Activated naive CD8-positive, alpha-beta T cell treated with anti-CD3 and anti-CD28 coated beads, Interleukin-2, amount 50 U/mL, for 24 hours (primary cell): ENCODE data around the gene TPSB2.
"Not testable (repeated sequence)": the region's sequence is repeated elsewhere in the genome, so short reads cannot be mapped to it uniquely, and the experiment has no call there.

Experiments
- ATAC-seq: fragments of 150-1000 bp; cut with Tn5 transposase; one replicate; pipeline ENCODE4 v1.10.0; 2021
- DNase-seq: peaks from one replicate; pipeline ENCODE4 v3.0.0; 2021
- H3K27ac Mint-ChIP-seq: one replicate; pipeline ENCODE4 v1.8.0; 2021; ENCODE audit warnings: mild to moderate bottlenecking, mixed read lengths
- H3K27me3 Mint-ChIP-seq: one replicate; pipeline ENCODE4 v1.8.0; 2021; ENCODE audit warnings: mixed read lengths
- H3K36me3 Mint-ChIP-seq: one replicate; pipeline ENCODE4 v1.8.0; 2021; ENCODE audit warnings: low read depth, mixed read lengths
- H3K4me1 Mint-ChIP-seq: one replicate; pipeline ENCODE4 v1.8.0; 2021; ENCODE audit warnings: mixed read lengths
- H3K4me3 Mint-ChIP-seq: one replicate; pipeline ENCODE4 v1.8.0; 2021; ENCODE audit warnings: mild to moderate bottlenecking, moderate library complexity, mixed read lengths
- H3K9me3 Mint-ChIP-seq: one replicate; pipeline ENCODE4 v1.8.0; 2021; ENCODE audit warnings: mixed read lengths

The TPSB2 gene

GRCh38 chr16:1197237-1197866 is 32.6 kb downstream of the TPSB2 start:
- ATAC-seq (no peak), DNase-seq (no peak)
- no peaks in the 10 kb centered on the region for H3K4me1 Mint-ChIP-seq
- H3K36me3 Mint-ChIP-seq, result no peaks in the 10 kb centered on the region
- no peak overlapping the region for H3K27ac Mint-ChIP-seq
- no peaks in the 10 kb centered on the region for H3K27me3 Mint-ChIP-seq
- no peaks in the 10 kb centered on the region for H3K9me3 Mint-ChIP-seq
- H3K4me3 Mint-ChIP-seq, result no peak overlapping the region

- Mint-ChIP-seq H3K36me3 (no peaks in the 10 kb centered on the region), H3K27ac (no peak overlapping the region), H3K4me1 (no peaks in the 10 kb centered on the region), H3K4me3 (no peak overlapping the region), H3K9me3 (no peaks in the 10 kb centered on the region), H3K27me3 (no peaks in the 10 kb centered on the region)
- DNase-seq (no peak), ATAC-seq (no peak)
Measured at GRCh38 chr16:1196494-1196893, 33.5 kb downstream of the TPSB2 start.

GRCh38 chr16:1195393-1195666 is 34.7 kb downstream of the TPSB2 start:
- Mint-ChIP-seq H3K4me1 (no peaks in the 10 kb centered on the region), H3K36me3 (no peaks in the 10 kb centered on the region), H3K27me3 (no peaks in the 10 kb centered on the region), H3K4me3 (no peak overlapping the region), H3K27ac (no peak overlapping the region), H3K9me3 (no peaks in the 10 kb centered on the region)
- DNase-seq (no peak), ATAC-seq (no peak)

DNA sequence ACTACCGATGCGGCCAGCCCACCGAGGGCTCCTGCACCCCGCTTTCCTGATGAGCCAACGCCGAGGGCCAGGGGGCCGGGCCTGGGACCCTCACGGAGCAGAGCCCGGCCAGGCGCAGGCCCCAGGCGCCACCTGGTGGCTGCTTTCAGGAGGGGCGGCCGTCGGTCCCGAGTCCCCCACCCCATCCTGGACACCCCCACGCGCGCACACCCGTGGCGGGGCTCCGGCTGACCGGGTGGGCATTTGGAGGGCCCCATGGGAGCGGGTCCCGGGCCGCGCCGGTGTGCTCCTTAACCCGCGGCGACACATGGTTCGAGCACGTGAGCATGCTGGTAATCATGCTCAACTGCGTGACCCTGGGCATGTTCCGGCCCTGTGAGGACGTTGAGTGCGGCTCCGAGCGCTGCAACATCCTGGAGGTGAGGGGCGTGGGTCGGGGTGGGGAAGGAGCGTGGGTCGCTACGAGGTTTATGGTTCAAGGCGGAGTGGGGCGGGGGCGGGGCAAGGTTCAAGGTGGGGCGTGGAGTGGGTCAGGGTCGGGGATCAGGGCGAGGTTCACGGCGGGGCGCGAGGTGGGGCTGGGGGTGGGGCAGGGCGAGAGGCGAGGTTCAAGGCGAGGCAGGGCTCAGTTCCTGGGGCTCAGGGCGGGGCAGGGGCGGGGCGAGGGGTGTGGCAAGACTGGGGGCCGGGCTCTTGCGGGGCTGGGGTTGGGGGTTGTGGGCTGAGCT is 35.2 kb downstream of the TPSB2 start:
- Mint-ChIP-seq H3K4me1 (no peaks in the 10 kb centered on the region), H3K36me3 (no peaks in the 10 kb centered on the region), H3K9me3 (no peaks in the 10 kb centered on the region), H3K27me3 (no peaks in the 10 kb centered on the region), H3K4me3 (no peak overlapping the region), H3K27ac (no peak overlapping the region)
- ATAC-seq, result no peak
- DNase-seq, result peak; percentile 26

DNA sequence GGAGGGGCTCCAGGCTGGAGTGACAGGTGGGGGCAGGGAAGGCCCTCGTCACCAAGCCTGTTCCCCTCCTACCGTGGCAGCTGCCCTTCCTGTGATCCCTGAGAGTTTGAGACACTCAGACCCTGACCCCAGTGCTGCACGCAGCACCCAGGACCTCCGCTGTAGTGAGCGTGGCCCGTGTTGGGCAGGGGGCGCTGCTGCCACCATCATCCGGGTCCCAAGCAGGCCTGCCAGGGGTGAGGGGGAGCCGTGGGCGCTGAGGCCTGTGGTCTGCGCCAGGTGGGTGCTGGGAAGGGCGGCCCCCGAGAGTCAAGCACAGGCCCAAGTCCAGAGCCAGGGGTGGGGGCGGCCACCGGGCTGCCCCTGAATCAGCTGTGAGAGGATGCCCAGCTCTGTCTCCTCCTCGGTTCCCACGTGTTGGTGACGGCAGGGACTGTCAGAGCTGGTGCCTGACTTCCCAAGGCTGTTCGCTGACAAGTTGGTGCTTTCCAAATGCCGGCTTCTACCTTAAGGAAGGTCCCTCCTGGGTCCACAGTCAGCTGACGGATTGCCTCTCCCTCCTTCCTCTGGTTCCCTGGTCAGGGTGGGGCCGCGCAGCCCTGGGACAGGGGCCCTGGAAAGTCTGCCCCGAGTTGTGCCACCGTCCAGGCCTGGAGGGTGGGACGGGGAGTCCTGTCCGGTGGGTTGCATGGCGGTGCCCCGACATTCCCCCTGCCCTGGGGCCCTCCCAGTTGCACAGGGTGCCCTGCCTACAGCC is 36.0 kb downstream of the TPSB2 start:
- Mint-ChIP-seq H3K36me3 (no peaks in the 10 kb centered on the region), H3K9me3 (no peaks in the 10 kb centered on the region), H3K4me1 (no peaks in the 10 kb centered on the region), H3K4me3 (no peak overlapping the region), H3K27me3 (no peaks in the 10 kb centered on the region), H3K27ac (no peak overlapping the region)
- ATAC-seq (no peak), DNase-seq (no peak)

DNA sequence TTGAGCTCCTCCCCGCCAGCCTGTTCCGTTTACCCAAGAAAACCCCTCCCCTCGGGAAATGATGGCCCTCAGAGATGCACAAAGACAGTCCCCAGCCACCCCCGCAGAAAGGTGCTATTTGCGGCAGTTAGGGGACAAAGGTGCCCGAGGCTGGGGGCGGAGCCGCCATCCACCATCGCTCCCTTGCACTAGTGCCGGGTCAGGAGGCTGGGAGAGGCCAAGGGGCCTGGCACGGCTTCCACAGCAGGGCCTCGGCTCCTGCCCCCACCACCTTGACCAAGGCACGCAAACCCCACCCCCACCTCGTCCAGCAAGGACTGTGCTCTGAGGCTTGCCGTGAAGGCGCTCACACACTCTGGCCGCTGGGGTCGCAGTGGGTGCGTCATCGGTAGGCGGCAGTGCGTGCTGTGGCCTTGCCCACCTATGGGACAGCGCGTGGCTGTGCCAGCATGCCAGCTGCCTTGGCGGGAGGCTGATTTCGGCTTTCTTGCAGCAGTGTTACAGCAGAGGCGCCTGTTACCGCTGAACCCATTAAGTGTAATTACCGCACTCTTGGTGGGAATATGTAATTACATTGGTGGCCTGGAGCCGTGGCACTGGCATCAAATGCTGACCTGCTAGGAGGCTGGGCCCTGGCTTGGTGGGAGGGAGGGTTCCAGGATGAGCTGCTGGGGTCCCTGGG is 36.7 kb downstream of the TPSB2 start:
- no peak for DNase-seq
- Mint-ChIP-seq H3K27ac (no peak overlapping the region), H3K4me1 (no peaks in the 10 kb centered on the region), H3K27me3 (no peaks in the 10 kb centered on the region), H3K4me3 (no peak overlapping the region), H3K9me3 (no peaks in the 10 kb centered on the region), H3K36me3 (no peaks in the 10 kb centered on the region)
- no peak for ATAC-seq

DNA sequence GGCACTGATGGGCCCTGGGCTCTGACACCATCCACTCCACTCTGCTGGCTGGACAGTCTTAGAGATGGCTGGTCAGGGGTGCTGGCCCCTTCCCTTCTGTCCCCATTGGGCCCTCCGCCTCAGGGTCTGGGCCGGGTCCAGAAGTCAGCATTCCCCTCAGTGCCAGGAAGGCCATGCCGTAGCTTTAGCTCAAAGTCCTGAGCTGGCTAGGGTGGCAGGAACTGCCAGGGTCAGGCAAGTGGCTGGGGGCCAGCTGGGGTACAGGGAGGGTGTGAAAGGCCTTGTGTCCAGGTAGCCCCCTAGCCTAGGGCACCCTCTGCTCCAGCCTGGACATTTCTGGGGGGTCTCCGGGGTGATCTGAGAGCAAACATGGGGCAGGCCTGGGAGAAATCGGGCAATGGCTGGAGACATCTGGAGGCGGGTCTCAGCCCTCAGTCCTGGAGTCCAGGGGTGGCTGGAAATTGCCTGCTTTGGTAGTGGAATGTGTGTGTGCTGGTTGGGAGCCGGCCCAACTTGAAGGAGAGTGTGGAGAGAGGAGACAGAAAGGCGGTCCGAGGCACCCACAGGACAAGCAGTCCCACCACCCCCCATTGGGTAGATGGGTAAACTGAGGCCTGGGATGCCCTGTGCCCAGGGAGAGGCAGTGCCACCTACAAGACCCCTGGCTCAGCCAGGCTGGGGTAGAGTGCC is 37.5 kb downstream of the TPSB2 start:
- Mint-ChIP-seq H3K36me3 (no peaks in the 10 kb centered on the region), H3K27me3 (no peaks in the 10 kb centered on the region), H3K4me3 (no peak overlapping the region), H3K4me1 (no peaks in the 10 kb centered on the region), H3K27ac (no peak overlapping the region), H3K9me3 (no peaks in the 10 kb centered on the region)
- no peak for DNase-seq
- no peak for ATAC-seq

DNA sequence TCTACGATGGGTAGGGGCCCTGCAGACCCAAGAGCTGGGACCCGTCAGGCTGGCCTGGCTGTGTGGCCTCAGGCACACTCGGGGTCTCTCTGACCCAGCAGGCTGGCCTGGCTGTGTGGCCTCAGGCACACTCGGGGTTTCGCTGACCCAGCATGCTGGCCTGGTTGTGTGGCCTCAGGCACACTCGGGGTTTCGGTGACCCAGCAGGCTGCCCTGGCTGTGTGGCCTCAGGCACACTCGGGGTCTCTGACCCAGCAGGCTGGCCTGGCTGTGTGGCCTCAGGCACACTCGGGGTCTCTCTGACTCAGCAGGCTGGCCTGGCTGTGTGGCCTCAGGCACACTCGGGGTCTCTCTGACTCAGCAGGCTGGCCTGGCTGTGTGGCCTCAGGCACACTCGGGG is 39.2 kb downstream of the TPSB2 start:
- not testable (repeated sequence) for H3K27ac Mint-ChIP-seq, H3K4me1 Mint-ChIP-seq, H3K36me3 Mint-ChIP-seq, DNase-seq, H3K4me3 Mint-ChIP-seq, H3K9me3 Mint-ChIP-seq, ATAC-seq, H3K27me3 Mint-ChIP-seq

DNA sequence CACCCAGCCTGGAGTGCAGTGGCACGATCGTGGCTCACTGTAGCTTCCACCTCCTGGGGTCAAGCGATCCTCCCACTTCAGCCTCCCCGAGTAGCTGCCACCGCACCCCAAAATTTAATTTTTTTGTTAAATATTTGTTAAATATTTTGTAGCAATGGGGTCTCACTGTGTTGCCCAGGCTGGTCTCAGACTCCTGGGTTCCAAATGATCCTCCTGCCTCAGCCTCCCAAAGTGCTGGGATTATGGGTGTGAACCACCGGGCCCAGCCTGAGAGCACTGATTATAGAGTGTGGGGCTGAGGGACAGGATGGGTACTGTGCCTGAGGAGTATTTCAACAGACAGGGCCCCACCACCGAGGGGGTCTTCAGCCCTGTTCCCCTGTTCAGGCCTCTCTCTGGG is 40.5 kb downstream of the TPSB2 start:
- Mint-ChIP-seq H3K27me3 (no peaks in the 10 kb centered on the region), H3K4me1 (no peaks in the 10 kb centered on the region), H3K9me3 (no peaks in the 10 kb centered on the region), H3K36me3 (no peaks in the 10 kb centered on the region), H3K27ac (no peak overlapping the region), H3K4me3 (no peak overlapping the region)
- ATAC-seq (no peak), DNase-seq (no peak)

- ATAC-seq, result peak; percentile 55
- peak; percentile 49 for DNase-seq
- H3K4me1 Mint-ChIP-seq, result no peaks in the 10 kb centered on the region
- H3K27me3 Mint-ChIP-seq, result no peaks in the 10 kb centered on the region
- no peaks in the 10 kb centered on the region for H3K9me3 Mint-ChIP-seq
- H3K27ac Mint-ChIP-seq, result no peak overlapping the region
- no peaks in the 10 kb centered on the region for H3K36me3 Mint-ChIP-seq
- H3K4me3 Mint-ChIP-seq, result no peak overlapping the region
Measured at GRCh38 chr16:1188432-1189189, 41.4 kb downstream of the TPSB2 start.

DNA sequence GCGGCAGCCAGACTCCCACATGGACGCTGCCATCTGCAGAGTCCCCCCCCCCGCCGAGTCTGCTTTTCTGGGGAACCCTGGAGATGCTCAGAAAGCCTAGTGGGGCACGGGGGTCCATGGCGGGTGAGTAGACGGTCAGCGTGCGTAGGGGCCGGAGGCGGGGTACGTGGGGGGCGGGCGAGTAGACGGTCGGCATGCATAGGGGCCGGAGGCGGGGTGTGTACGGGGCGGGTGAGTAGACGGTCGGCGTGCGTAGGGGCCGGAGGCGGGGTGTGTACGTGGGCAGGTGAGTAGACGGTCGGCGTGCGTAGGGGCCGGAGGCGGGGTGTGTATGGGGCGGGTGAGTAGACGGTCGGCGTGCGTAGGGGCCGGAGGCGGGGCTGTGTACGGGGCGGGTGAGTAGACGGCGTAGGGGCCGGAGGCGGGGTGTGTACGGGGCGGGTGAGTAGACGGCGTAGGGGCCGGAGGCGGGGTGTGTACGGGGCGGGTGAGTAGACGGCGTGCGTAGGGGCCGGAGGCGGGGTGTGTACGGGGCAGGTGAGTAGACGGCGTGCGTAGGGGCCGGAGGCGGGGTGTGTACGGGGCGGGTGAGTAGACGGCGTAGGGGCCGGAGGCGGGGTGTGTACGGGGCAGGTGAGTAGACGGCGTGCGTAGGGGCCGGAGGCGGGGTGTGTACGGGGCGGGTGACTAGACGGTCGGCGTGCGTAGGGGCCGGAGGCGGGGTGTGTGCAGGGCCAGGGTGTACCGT is 44.4 kb downstream of the TPSB2 start:
- not testable (repeated sequence) for ATAC-seq, H3K27me3 Mint-ChIP-seq, H3K9me3 Mint-ChIP-seq, DNase-seq, H3K36me3 Mint-ChIP-seq, H3K4me1 Mint-ChIP-seq, H3K4me3 Mint-ChIP-seq, H3K27ac Mint-ChIP-seq

- Mint-ChIP-seq H3K36me3 (no peaks in the 10 kb centered on the region), H3K27ac (no peak overlapping the region), H3K4me1 (no peaks in the 10 kb centered on the region), H3K9me3 (no peaks in the 10 kb centered on the region), H3K27me3 (no peaks in the 10 kb centered on the region), H3K4me3 (no peak overlapping the region)
- no peak for DNase-seq
- no peak for ATAC-seq
Measured at GRCh38 chr16:1184980-1185379, 45.0 kb downstream of the TPSB2 start.

DNA sequence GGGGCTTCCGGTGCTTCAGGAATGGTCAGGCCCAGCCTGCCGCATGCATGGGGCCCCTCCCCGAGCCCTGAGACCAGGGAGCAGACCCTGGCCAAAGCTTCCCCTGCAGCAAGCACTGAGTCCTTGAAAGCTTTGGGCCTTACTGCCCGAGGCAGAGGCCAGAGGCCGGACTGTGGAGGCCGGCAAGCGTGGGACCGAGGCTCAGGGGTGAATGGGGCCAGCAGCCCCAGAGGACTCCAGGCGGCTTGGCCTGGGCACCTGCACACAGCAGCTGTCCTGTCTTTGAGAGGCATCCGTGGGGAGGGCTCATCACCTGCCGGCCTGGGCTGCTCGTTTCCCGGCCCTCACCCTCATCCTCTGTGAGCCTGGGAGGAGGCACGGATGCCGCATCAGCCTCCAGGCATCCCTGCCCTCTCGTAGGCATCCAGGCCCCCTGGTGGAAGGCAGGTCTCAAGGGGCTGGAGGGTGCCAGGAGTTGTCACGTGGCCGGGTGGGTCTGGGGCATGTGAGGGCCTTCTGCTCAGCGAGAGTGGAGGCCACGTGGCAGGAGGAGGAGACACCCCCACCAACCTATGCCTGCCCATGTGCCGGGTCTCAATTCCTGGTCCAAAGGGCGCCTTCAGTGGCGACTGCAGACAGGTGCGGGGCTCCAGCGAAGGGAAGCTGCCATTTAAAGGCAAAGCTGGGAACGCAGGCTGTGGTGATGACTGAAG is 45.7 kb downstream of the TPSB2 start:
- no peak overlapping the region for H3K27ac Mint-ChIP-seq
- H3K4me1 Mint-ChIP-seq, result no peaks in the 10 kb centered on the region
- DNase-seq (no peak), ATAC-seq (no peak)
- H3K27me3 Mint-ChIP-seq, result no peaks in the 10 kb centered on the region
- H3K9me3 Mint-ChIP-seq, result no peaks in the 10 kb centered on the region
- no peaks in the 10 kb centered on the region for H3K36me3 Mint-ChIP-seq
- no peak overlapping the region for H3K4me3 Mint-ChIP-seq
